ENCODE results near the gene PTPN14.

The PTPN14 gene

GRCh38 chr1:214386333-214386732 lies 165.1 kb downstream of the PTPN14 start:
- DNase-seq (ENCODE audit: extremely low spot score) = no peak
- no peak for TF ChIP-seq CTCF (IDR thresholded peaks at IDR 0.05; ENCODE audit: control extremely low read depth, extremely low read depth, low read depth, missing control alignments)
- POLR2A ChIA-PET = interaction anchor here (0.6 kb wide), 1 partner anchor 1777 kb away, joined by 5 read pairs; no protein-coding TSS in a partner anchor
- CTCF ChIA-PET = interaction anchor here (0.8 kb wide), 1 partner anchor 54 kb away, joined by 3 read pairs; no protein-coding TSS in a partner anchor

- no peak for TF ChIP-seq CTCF (IDR thresholded peaks at IDR 0.05; ENCODE audit: control extremely low read depth, extremely low read depth, low read depth, missing control alignments)
- ChIA-PET POLR2A (no interaction called here), CTCF (no interaction called here)
- no peak for DNase-seq (ENCODE audit: extremely low spot score)
These were observed 166.0 kb downstream of the PTPN14 start for GRCh38 chr1:214385428-214385827.

- no peak for TF ChIP-seq CTCF (IDR thresholded peaks at IDR 0.05; ENCODE audit: control extremely low read depth, extremely low read depth, low read depth, missing control alignments)
- ChIA-PET CTCF (no interaction called here), POLR2A (no interaction called here)
- no peak for DNase-seq (ENCODE audit: extremely low spot score)
These were observed 166.9 kb downstream of the PTPN14 start for GRCh38 chr1:214384373-214385079.

- no peak for TF ChIP-seq CTCF (IDR thresholded peaks at IDR 0.05; ENCODE audit: control extremely low read depth, extremely low read depth, low read depth, missing control alignments)
- POLR2A ChIA-PET = no interaction called here
- CTCF ChIA-PET = no interaction called here
- DNase-seq (ENCODE audit: extremely low spot score) = no peak
These were observed 167.7 kb downstream of the PTPN14 start for GRCh38 chr1:214383381-214384372.

GRCh38 chr1:214380986-214381695 lies 170.3 kb downstream of the PTPN14 start:
- POLR2A ChIA-PET = no interaction called here
- no peak for DNase-seq (ENCODE audit: extremely low spot score)
- CTCF ChIA-PET = interaction anchor here (1.2 to 1.9 kb wide), 2 partner anchors 23 to 49 kb away, joined by 4 to 9 read pairs; no protein-coding TSS in a partner anchor
- TF ChIP-seq CTCF (IDR thresholded peaks at IDR 0.05; ENCODE audit: control extremely low read depth, extremely low read depth, low read depth, missing control alignments) = no peak

GRCh38 chr1:214380396-214380795 lies 171.0 kb downstream of the PTPN14 start:
- ChIA-PET POLR2A (no interaction called here), CTCF (interaction anchor here (1.0 to 1.9 kb wide), 3 partner anchors 8 to 48 kb away, joined by 3 to 9 read pairs (median 4); no protein-coding TSS in a partner anchor)
- no peak for TF ChIP-seq CTCF (IDR thresholded peaks at IDR 0.05; ENCODE audit: control extremely low read depth, extremely low read depth, low read depth, missing control alignments)
- DNase-seq (ENCODE audit: extremely low spot score) = no peak
